Smooth muscle cell (in vitro differentiated cells): ENCODE data around the gene COX14. TPM values are rescaled to one million over a fixed set of nuclear protein-coding genes. Genes with fewer than 3 reads are reported as not detected.

Experiments
- DNase-seq: peaks from one replicate; lab custom pipeline; 2025; ENCODE audit not compliant: unreplicated experiment; lab: John Stamatoyannopoulos, UW
- H2AFZ ChIP-seq: fragments of 200-600 bp; sonication (generic); 2 replicates; pipeline ENCODE4 v1.6.0; 2016; ENCODE audit warnings: antibody characterized with exemption, low read depth, mild to moderate bottlenecking
- H3F3A ChIP-seq: fragments of 200-600 bp; sonication (generic); 2 replicates; pipeline ENCODE4 v1.6.0; 2017; ENCODE audit warnings: antibody characterized with exemption, low read depth
- H3K27ac ChIP-seq: fragments of 200-600 bp; sonication (generic); 2 replicates; pipeline ENCODE4 v1.5.1; 2016; ENCODE audit warnings: low read depth, mild to moderate bottlenecking
- H3K27me3 ChIP-seq: fragments of 200-600 bp; sonication (generic); 2 replicates; pipeline ENCODE4 v1.6.1; 2016; ENCODE audit warnings: low read depth, mild to moderate bottlenecking
- H3K36me3 ChIP-seq: fragments of 200-600 bp; sonication (generic); 2 replicates; pipeline ENCODE4 v1.5.1; 2016; ENCODE audit warnings: low read depth
- H3K4me1 ChIP-seq: fragments of 200-600 bp; sonication (generic); 2 replicates; pipeline ENCODE4 v1.5.1; 2016; ENCODE audit warnings: low read depth
- H3K4me2 ChIP-seq: fragments of 200-600 bp; sonication (generic); 2 replicates; pipeline ENCODE4 v1.6.0; 2016; ENCODE audit warnings: mild to moderate bottlenecking
- H3K4me3 ChIP-seq: fragments of 200-600 bp; sonication (generic); 2 replicates; pipeline ENCODE4 v1.5.1; 2016; ENCODE audit warnings: mild to moderate bottlenecking
- H3K79me2 ChIP-seq: fragments of 200-600 bp; sonication (generic); 2 replicates; pipeline ENCODE4 v1.6.0; 2016; ENCODE audit warnings: low read depth, mild to moderate bottlenecking
- H3K9ac ChIP-seq: fragments of 200-600 bp; sonication (generic); 2 replicates; pipeline ENCODE4 v1.6.0; 2016; ENCODE audit warnings: low read depth
- H3K9me3 ChIP-seq: fragments of 200-600 bp; sonication (generic); replicated peaks from 2 replicates; pipeline ENCODE4 v1.5.1; 2016; ENCODE audit warnings: low read depth
- H4K20me1 ChIP-seq: fragments of 200-600 bp; sonication (generic); 2 replicates; pipeline ENCODE4 v1.6.0; 2016; ENCODE audit warnings: low read depth
- CTCF ChIP-seq: fragments of 200-600 bp; sonication (generic); IDR thresholded peaks from 2 replicates; pipeline ENCODE4 v1.5.1; 2017; ENCODE audit warnings: borderline replicate concordance, mild to moderate bottlenecking, antibody characterized with exemption; ENCODE audit not compliant: insufficient read depth, poor library complexity, severe bottlenecking
- WGBS: methylation state at CpG from one replicate; pipeline ENCODE4 v1.1.7; 2016; ENCODE audit warnings: low lambda C conversion rate; 5-methylcytosine and 5-hydroxymethylcytosine counted together
- polyA plus RNA-seq: library from polyadenylated mRNA; unstranded; fragments of >200 nt; fragmentation: Nextera tagmentation; extraction: Ambion mirVana; gene quantifications from 2 replicates; pipeline ENCODE4 v1.2.1, GENCODE V29; 2016
- total RNA-seq: library from RNA; depleted of rRNA; stranded (reverse); fragments of >200 nt; gene quantifications from 2 replicates; pipeline ENCODE4 v1.2.3, GENCODE V29; 2014

The COX14 gene
- total and polyA plus RNA-seq, 2 experiments from 2014 or later, result 18.6 to 67.9 TPM

- Histone ChIP-seq H3F3A (peaks cover 13% of the 10 kb centered on the region), H2AFZ (no peak overlapping the region), H4K20me1 (peaks cover 23% of the 10 kb centered on the region), H3K9ac (no peak overlapping the region), H3K27me3 (no peaks in the 10 kb centered on the region), H3K4me3 (no peak overlapping the region), H3K27ac (no peak overlapping the region), H3K9me3 (no peaks in the 10 kb centered on the region), H3K79me2 (peaks cover 10% of the 10 kb centered on the region), H3K4me2 (no peak overlapping the region), H3K36me3 (peaks cover 16% of the 10 kb centered on the region), H3K4me1 (no peaks in the 10 kb centered on the region)
- no peak for DNase-seq
- no peak for TF ChIP-seq CTCF
- 95% methylated on average over 9 of the region's 9 CpGs for WGBS
Observed at GRCh38 chr12:50087151-50087550, 24.9 kb upstream of the COX14 start.

- no peak overlapping the region for H3K9ac ChIP-seq
- H3F3A ChIP-seq, result peaks cover 13% of the 10 kb centered on the region
- no peak for DNase-seq
- no peaks in the 10 kb centered on the region for H3K4me1 ChIP-seq
- WGBS, result 64% methylated on average over 3 of the region's 3 CpGs
- peaks cover 16% of the 10 kb centered on the region for H3K36me3 ChIP-seq
- TF ChIP-seq CTCF, result no peak
- no peaks in the 10 kb centered on the region for H3K27me3 ChIP-seq
- H3K4me2 ChIP-seq, result no peak overlapping the region
- H4K20me1 ChIP-seq, result peaks cover 23% of the 10 kb centered on the region
- no peak overlapping the region for H3K27ac ChIP-seq
- peaks cover 10% of the 10 kb centered on the region for H3K79me2 ChIP-seq
- H3K9me3 ChIP-seq, result no peaks in the 10 kb centered on the region
- no peak overlapping the region for H2AFZ ChIP-seq
- H3K4me3 ChIP-seq, result no peak overlapping the region
Observed at GRCh38 chr12:50087995-50088394, 24.0 kb upstream of the COX14 start.

GRCh38 chr12:50088577-50089335 lies 23.3 kb upstream of the COX14 start:
- Histone ChIP-seq H3K79me2 (peaks cover 10% of the 10 kb centered on the region), H3K36me3 (peaks cover 19% of the 10 kb centered on the region), H3K9me3 (no peaks in the 10 kb centered on the region), H3F3A (peaks cover 13% of the 10 kb centered on the region), H4K20me1 (peaks cover 23% of the 10 kb centered on the region), H2AFZ (no peak overlapping the region), H3K9ac (no peak overlapping the region), H3K27ac (no peak overlapping the region), H3K27me3 (no peaks in the 10 kb centered on the region), H3K4me1 (no peaks in the 10 kb centered on the region), H3K4me2 (no peak overlapping the region), H3K4me3 (no peak overlapping the region)
- no peak for DNase-seq
- 72% methylated on average over 3 of the region's 3 CpGs for WGBS
- TF ChIP-seq CTCF, result peak; percentile 72

DNA sequence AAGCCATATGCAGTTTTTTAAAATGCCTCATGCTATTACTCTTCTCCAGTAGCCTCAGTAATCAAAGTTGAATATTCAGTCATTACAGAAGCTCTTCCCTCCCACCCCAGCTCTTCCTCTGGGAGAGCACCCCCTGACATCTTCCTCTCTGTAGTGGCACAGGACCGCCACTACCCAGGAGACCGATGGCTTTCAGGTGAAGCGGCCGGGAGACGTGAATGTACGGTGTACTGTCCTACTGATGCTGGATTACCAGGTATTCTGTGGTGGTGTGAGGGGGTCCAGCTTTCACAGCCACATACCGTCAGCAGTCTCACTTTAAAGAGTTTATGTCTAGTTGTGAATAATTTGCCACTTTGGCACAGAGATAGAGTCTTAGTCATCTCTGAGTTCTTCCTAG lies 22.3 kb upstream of the COX14 start:
- peaks cover 5% of the 10 kb centered on the region for H3K79me2 ChIP-seq
- H3K4me2 ChIP-seq, result no peak overlapping the region
- H3K27ac ChIP-seq, result no peak overlapping the region
- H3K9ac ChIP-seq, result no peak overlapping the region
- H3F3A ChIP-seq, result peaks cover 8% of the 10 kb centered on the region
- no peaks in the 10 kb centered on the region for H3K9me3 ChIP-seq
- H3K36me3 ChIP-seq, result peaks cover 20% of the 10 kb centered on the region
- 100% methylated on average over 7 of the region's 7 CpGs for WGBS
- H4K20me1 ChIP-seq, result peaks cover 23% of the 10 kb centered on the region
- no peak for TF ChIP-seq CTCF
- no peak for DNase-seq
- H2AFZ ChIP-seq, result no peak overlapping the region
- no peaks in the 10 kb centered on the region for H3K27me3 ChIP-seq
- no peaks in the 10 kb centered on the region for H3K4me1 ChIP-seq
- H3K4me3 ChIP-seq, result no peak overlapping the region
